ENCODE measurements around the gene SIVA1. TPM values are rescaled to one million over a fixed set of nuclear protein-coding genes. Genes with fewer than 3 reads are reported as not detected.

The SIVA1 gene
- total RNA-seq, 2 experiments from 2014 or later: 111 to 124 TPM

- H3K27ac Mint-ChIP-seq: no peak overlapping the region
- H3K27me3 ChIP-seq (ENCODE audit: control insufficient read depth in 1 of 2, insufficient read depth in 2 of 2, low read length in 2 of 2): no peaks in the 10 kb centered on the region
- no peak overlapping the region for H3K4me3 Mint-ChIP-seq
- H3K4me3 ChIP-seq (ENCODE audit: low read length): no peak overlapping the region
- intact Hi-C loops (cut with DNase I, micrococcal nuclease): no loop called here
- H3K27ac ChIP-seq (ENCODE audit: low read depth in 1 of 2, low read length in 2 of 2): no peak overlapping the region
- POLR2A ChIA-PET: no interaction called here
- H3K9me3 ChIP-seq (ENCODE audit: control insufficient read depth in 1 of 2, insufficient read depth in 1 of 2, low read length in 2 of 2): no peaks in the 10 kb centered on the region
- ATAC-seq (ENCODE audit: poor library complexity): no peak
- H3K27me3 Mint-ChIP-seq: no peaks in the 10 kb centered on the region
- peaks cover 10% of the 10 kb centered on the region for H3K4me1 ChIP-seq (ENCODE audit: insufficient read depth, low read length)
- peaks cover 24% of the 10 kb centered on the region for H3K36me3 ChIP-seq (ENCODE audit: insufficient read depth, low read length)
- TF ChIP-seq, protein P1, sequence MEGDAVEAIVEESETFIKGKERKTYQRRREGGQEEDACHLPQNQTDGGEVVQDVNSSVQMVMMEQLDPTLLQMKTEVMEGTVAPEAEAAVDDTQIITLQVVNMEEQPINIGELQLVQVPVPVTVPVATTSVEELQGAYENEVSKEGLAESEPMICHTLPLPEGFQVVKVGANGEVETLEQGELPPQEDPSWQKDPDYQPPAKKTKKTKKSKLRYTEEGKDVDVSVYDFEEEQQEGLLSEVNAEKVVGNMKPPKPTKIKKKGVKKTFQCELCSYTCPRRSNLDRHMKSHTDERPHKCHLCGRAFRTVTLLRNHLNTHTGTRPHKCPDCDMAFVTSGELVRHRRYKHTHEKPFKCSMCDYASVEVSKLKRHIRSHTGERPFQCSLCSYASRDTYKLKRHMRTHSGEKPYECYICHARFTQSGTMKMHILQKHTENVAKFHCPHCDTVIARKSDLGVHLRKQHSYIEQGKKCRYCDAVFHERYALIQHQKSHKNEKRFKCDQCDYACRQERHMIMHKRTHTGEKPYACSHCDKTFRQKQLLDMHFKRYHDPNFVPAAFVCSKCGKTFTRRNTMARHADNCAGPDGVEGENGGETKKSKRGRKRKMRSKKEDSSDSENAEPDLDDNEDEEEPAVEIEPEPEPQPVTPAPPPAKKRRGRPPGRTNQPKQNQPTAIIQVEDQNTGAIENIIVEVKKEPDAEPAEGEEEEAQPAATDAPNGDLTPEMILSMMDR (IDR thresholded peaks at IDR 0.05): no peak
- H3K4me1 Mint-ChIP-seq (ENCODE audit: low read depth): no peaks in the 10 kb centered on the region
- CTCF ChIA-PET: no interaction called here
- H3K36me3 Mint-ChIP-seq (ENCODE audit: low read depth): peaks cover 25% of the 10 kb centered on the region
- no peak for DNase-seq
- no peaks in the 10 kb centered on the region for H3K9me3 Mint-ChIP-seq
Measured at GRCh38 chr14:104718871-104719270, 34.1 kb upstream of the SIVA1 start.

- CTCF ChIA-PET: no interaction called here
- H3K36me3 Mint-ChIP-seq (ENCODE audit: low read depth): peaks cover 25% of the 10 kb centered on the region
- intact Hi-C loops (cut with DNase I, micrococcal nuclease): no loop called here
Measured at GRCh38 chr14:104719343-104719742, 33.6 kb upstream of the SIVA1 start.

DNA sequence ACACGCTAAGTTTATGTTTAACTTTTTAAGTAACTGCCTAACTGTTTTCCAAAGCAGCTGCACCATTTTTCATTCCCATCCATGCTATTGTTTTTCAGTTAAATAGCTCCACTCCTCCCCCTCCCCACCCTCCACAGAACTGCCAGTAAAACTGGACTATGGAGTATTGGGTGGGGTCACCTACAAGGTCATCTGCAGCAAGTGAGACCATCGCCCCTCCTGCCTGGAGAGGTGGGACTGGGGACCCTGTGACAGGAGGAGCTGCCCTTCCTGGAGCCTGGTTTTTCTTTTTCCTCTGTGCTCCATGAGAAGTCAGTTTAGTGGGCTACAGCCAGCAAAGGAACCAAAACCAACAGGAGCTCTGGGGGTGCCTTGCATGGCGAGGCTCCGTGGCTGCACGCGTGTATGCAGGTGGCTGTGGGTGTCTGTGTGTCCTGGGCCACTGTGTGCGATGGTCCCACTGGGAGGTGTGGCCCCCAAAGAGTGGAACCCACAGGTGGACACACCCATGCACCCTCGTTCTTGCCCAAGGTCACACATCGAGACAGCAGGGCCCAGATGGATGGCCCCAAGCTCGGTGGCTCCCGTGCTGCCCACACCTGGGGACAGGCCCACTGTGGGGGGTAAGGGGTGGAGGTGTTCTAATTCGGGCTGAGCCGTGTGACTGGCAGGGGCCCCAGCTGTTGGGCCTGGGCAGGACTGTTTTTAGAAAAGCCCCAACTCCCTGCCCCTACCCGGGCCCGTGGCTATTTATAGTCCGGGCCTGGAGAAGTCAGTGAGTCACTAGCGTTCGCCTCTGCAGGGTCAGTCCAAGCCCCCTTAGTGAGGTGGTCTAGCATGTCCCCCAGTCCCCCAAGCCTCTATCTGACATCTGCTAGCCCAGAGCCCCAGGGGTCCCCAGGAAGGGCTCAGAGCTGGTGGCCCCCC is 31.2 kb upstream of the SIVA1 start:
- TF ChIP-seq, protein P1 (IDR thresholded peaks at IDR 0.05): no peak
- Mint-ChIP-seq H3K27ac (no peak overlapping the region), H3K4me3 (no peak overlapping the region), H3K36me3 (ENCODE audit: low read depth) (peaks cover 13% of the 10 kb centered on the region), H3K4me1 (ENCODE audit: low read depth) (no peaks in the 10 kb centered on the region), H3K9me3 (no peaks in the 10 kb centered on the region), H3K27me3 (no peaks in the 10 kb centered on the region)
- Histone ChIP-seq H3K9me3 (ENCODE audit: control insufficient read depth in 1 of 2, insufficient read depth in 1 of 2, low read length in 2 of 2) (no peaks in the 10 kb centered on the region), H3K27me3 (ENCODE audit: control insufficient read depth in 1 of 2, insufficient read depth in 2 of 2, low read length in 2 of 2) (peaks cover 0 to 4% of the 10 kb centered on the region in 2 experiments), H3K4me1 (ENCODE audit: insufficient read depth, low read length) (peaks cover 17% of the 10 kb centered on the region), H3K36me3 (ENCODE audit: insufficient read depth, low read length) (peaks cover 3% of the 10 kb centered on the region), H3K27ac (ENCODE audit: low read depth in 1 of 2, low read length in 2 of 2) (no peak overlapping the region), H3K4me3 (ENCODE audit: low read length) (no peak overlapping the region)
- ChIA-PET CTCF (interaction anchor here (2.2 kb wide), 1 partner anchor 13 kb away, joined by 5 read pairs; no protein-coding TSS in a partner anchor), POLR2A (interaction anchor here (0.9 kb wide), 1 partner anchor 56 kb away, joined by 3 read pairs; no protein-coding TSS in a partner anchor)
- intact Hi-C loops (cut with DNase I, micrococcal nuclease): no loop called here
- DNase-seq: no peak
- ATAC-seq (ENCODE audit: poor library complexity): no peak

More at GRCh38 chr14:104719343-104719742, 33.6 kb upstream of the SIVA1 start:
- TF ChIP-seq, protein P1 (IDR thresholded peaks at IDR 0.05): no peak
- ATAC-seq (ENCODE audit: poor library complexity) (no peak), DNase-seq (no peak)
- H3K4me3 Mint-ChIP-seq: no peak overlapping the region
- H3K4me1 Mint-ChIP-seq (ENCODE audit: low read depth): no peaks in the 10 kb centered on the region
- POLR2A ChIA-PET: no interaction called here
- Histone ChIP-seq H3K27me3 (ENCODE audit: control insufficient read depth in 1 of 2, insufficient read depth in 2 of 2, low read length in 2 of 2) (no peaks in the 10 kb centered on the region), H3K9me3 (ENCODE audit: control insufficient read depth in 1 of 2, insufficient read depth in 1 of 2, low read length in 2 of 2) (no peaks in the 10 kb centered on the region), H3K36me3 (ENCODE audit: insufficient read depth, low read length) (peaks cover 19% of the 10 kb centered on the region), H3K27ac (ENCODE audit: low read depth in 1 of 2, low read length in 2 of 2) (no peak overlapping the region), H3K4me3 (ENCODE audit: low read length) (no peak overlapping the region), H3K4me1 (ENCODE audit: insufficient read depth, low read length) (peaks cover 10% of the 10 kb centered on the region)
- H3K9me3 Mint-ChIP-seq: no peaks in the 10 kb centered on the region
- H3K27ac Mint-ChIP-seq: no peak overlapping the region
- H3K27me3 Mint-ChIP-seq: no peaks in the 10 kb centered on the region

Measured in CD4-positive, alpha-beta T cell (primary cell).